IMR-90 (cell line): Measurements from ENCODE around the gene ZMYM1. TPM values are rescaled to one million over a fixed set of nuclear protein-coding genes. Genes with fewer than 3 reads are reported as not detected.

ENCODE experiments used
- ATAC-seq: fragments of 200-7000 bp; cut with Tn5 transposase; 2 replicates; pipeline ENCODE4 v1.9.1; 2020; ENCODE audit warnings: low read depth, mild to moderate bottlenecking, moderate library complexity
- BruUV-seq: library from RNA; stranded (reverse); fragments of 400-500 nt; replicated peaks from 2 replicates; lab custom pipeline; 2021; lab: Mats Ljungman, UMichigan
- CTCF ChIA-PET: fragments of 300-600 bp; formaldehyde crosslinking; extraction: SDS; loops from one replicate; lab custom pipeline; 2021; ENCODE audit warnings: antibody characterized with exemption; lab: Yijun Ruan, JAX
- POLR2A ChIA-PET: fragments of 300-600 bp; sonication (Branson Sonifier 250); formaldehyde crosslinking; loops from one replicate; lab custom pipeline; 2022; ENCODE audit warnings: antibody characterized with exemption; ENCODE audit not compliant: unreplicated experiment; lab: Charles Lee
- DNase-seq: peaks from one replicate; pipeline ENCODE4 v3.0.0; 2013
- H2AFZ ChIP-seq: replicated peaks from 2 replicates; pipeline ENCODE3; 2013; ENCODE audit warnings: low read length, mild to moderate bottlenecking; ENCODE audit not compliant: poor library complexity
- H2AK5ac ChIP-seq: 2 replicates; pipeline ENCODE4 v1.6.1; 2013; ENCODE audit warnings: low read depth, low read length, inconsistent platforms
- H2AK9ac ChIP-seq: replicated peaks from 2 replicates; pipeline ENCODE3; 2013; ENCODE audit warnings: mild to moderate bottlenecking, low read depth, low read length, moderate library complexity; ENCODE audit not compliant: poor library complexity
- H2BK120ac ChIP-seq: 2 replicates; pipeline ENCODE4 v1.6.1; 2013; ENCODE audit warnings: low read depth, low read length, inconsistent platforms
- H2BK15ac ChIP-seq: 3 replicates; pipeline ENCODE4 v1.6.1; 2013; ENCODE audit warnings: low read depth, low read length, inconsistent platforms
- H2BK20ac ChIP-seq: 2 replicates; pipeline ENCODE4 v1.6.1; 2013; ENCODE audit warnings: low read depth, mild to moderate bottlenecking, inconsistent platforms, low read length, moderate library complexity
- H2BK5ac ChIP-seq: 2 replicates; pipeline ENCODE4 v1.6.1; 2013; ENCODE audit warnings: mild to moderate bottlenecking, low read depth, low read length, inconsistent platforms; ENCODE audit not compliant: poor library complexity, severe bottlenecking
- H3K14ac ChIP-seq: replicated peaks from 2 replicates; pipeline ENCODE4 v1.6.1; 2013; ENCODE audit warnings: low read depth, low read length, inconsistent platforms
- H3K18ac ChIP-seq: 2 replicates; pipeline ENCODE4 v1.6.1; 2013; ENCODE audit warnings: low read depth, low read length, control low read depth
- H3K23ac ChIP-seq: 2 replicates; pipeline ENCODE4 v1.6.1; 2013; ENCODE audit warnings: low read depth, low read length, inconsistent platforms
- H3K27ac ChIP-seq: 2 replicates; pipeline ENCODE4 v1.5.1; 2013; ENCODE audit warnings: mild to moderate bottlenecking, control low read depth, low read length; ENCODE audit not compliant: insufficient read depth
- H3K27me3 ChIP-seq: 2 replicates; pipeline ENCODE4 v1.6.1; 2013; ENCODE audit warnings: low read length; ENCODE audit not compliant: control insufficient read depth, insufficient read depth
- H3K36me3 ChIP-seq: 2 replicates; pipeline ENCODE4 v1.6.1; 2013; ENCODE audit warnings: low read length, mixed read lengths; ENCODE audit not compliant: control insufficient read depth, insufficient read depth
- H3K4ac ChIP-seq: 2 replicates; pipeline ENCODE4 v1.6.1; 2013; ENCODE audit warnings: low read depth, low read length, inconsistent platforms
- H3K4me1 ChIP-seq: 2 replicates; pipeline ENCODE4 v1.6.1; 2013; ENCODE audit warnings: low read length, mixed read lengths; ENCODE audit not compliant: control insufficient read depth, insufficient read depth
- H3K4me2 ChIP-seq: 2 replicates; pipeline ENCODE4 v1.6.1; 2013; ENCODE audit warnings: low read depth, mild to moderate bottlenecking, control low read depth, low read length, moderate library complexity
- H3K4me3 ChIP-seq: 2 replicates; pipeline ENCODE4 v1.5.1; 2013; ENCODE audit warnings: low read depth, mild to moderate bottlenecking, control low read depth, low read length, moderate library complexity; ENCODE audit not compliant: insufficient read depth
- H3K56ac ChIP-seq: 2 replicates; pipeline ENCODE4 v1.6.1; 2013; ENCODE audit warnings: low read length, inconsistent platforms; ENCODE audit not compliant: insufficient read depth; ENCODE audit errors: extremely low read depth
- H3K79me1 ChIP-seq, 2 experiments: 2 replicates each; pipeline ENCODE4 v1.6.1; 2013; ENCODE audit warnings: low read length in 2 of 2, inconsistent platforms in 1 of 2, low read depth in 1 of 2
- H3K9ac ChIP-seq: 2 replicates; pipeline ENCODE4 v1.6.1; 2013; ENCODE audit warnings: low read depth, low read length, control low read depth
- H3K9me1 ChIP-seq: 2 replicates; pipeline ENCODE4 v1.6.1; 2013; ENCODE audit warnings: low read length, inconsistent platforms; ENCODE audit not compliant: insufficient read depth
- H3K9me3 ChIP-seq: 2 replicates; pipeline ENCODE4 v1.6.1; 2013; ENCODE audit warnings: low read length; ENCODE audit not compliant: control insufficient read depth, insufficient read depth
- H4K20me1 ChIP-seq: 2 replicates; pipeline ENCODE4 v1.6.1; 2013; ENCODE audit warnings: low read length, inconsistent platforms; ENCODE audit not compliant: insufficient read depth
- H4K5ac ChIP-seq: 2 replicates; pipeline ENCODE4 v1.6.1; 2013; ENCODE audit warnings: mild to moderate bottlenecking, low read depth, low read length, control low read depth
- H4K8ac ChIP-seq, 2 experiments: 2 replicates each; pipeline ENCODE4 v1.6.1; 2013; ENCODE audit warnings: low read depth in 2 of 2, low read length in 2 of 2, control low read depth in 1 of 2, inconsistent platforms in 1 of 2
- H4K91ac ChIP-seq: 2 replicates; pipeline ENCODE4 v1.6.1; 2013; ENCODE audit warnings: low read depth, low read length, inconsistent platforms; ENCODE audit not compliant: insufficient read depth
- BHLHE40 ChIP-seq: fragments of 150-350 bp; IDR thresholded peaks from 2 replicates; pipeline ENCODE4 v1.6.1; 2016; ENCODE audit warnings: mild to moderate bottlenecking, low read depth, low read length
- CEBPB ChIP-seq: IDR thresholded peaks from 2 replicates; pipeline ENCODE4 v1.6.1; 2012; ENCODE audit warnings: low read depth, low read length, improper control_type of control experiment
- CHD1 ChIP-seq: IDR thresholded peaks from 2 replicates; pipeline ENCODE4 v1.6.1; 2012; ENCODE audit warnings: low read depth, low read length, improper control_type of control experiment
- FOS ChIP-seq: fragments of 150-350 bp; IDR thresholded peaks from 2 replicates; pipeline ENCODE4 v1.6.1; 2016; ENCODE audit warnings: low read depth, low read length
- MAFK ChIP-seq: IDR thresholded peaks from 2 replicates; pipeline ENCODE4 v1.6.1; 2012; ENCODE audit warnings: low read depth, low read length, improper control_type of control experiment
- MAZ ChIP-seq: IDR thresholded peaks from 2 replicates; pipeline ENCODE4 v1.6.1; 2012; ENCODE audit warnings: low read depth, mild to moderate bottlenecking, low read length, improper control_type of control experiment, moderate library complexity, borderline replicate concordance
- MXI1 ChIP-seq: IDR thresholded peaks from 2 replicates; pipeline ENCODE4 v1.6.1; 2012; ENCODE audit warnings: low read depth, mild to moderate bottlenecking, low read length, moderate library complexity, borderline replicate concordance
- NFE2L2 ChIP-seq: fragments of 150-350 bp; IDR thresholded peaks from 2 replicates; pipeline ENCODE4 v1.6.1; 2016; ENCODE audit warnings: low read depth, mild to moderate bottlenecking, low read length
- POLR2A ChIP-seq: IDR thresholded peaks from 2 replicates; pipeline ENCODE4 v1.6.1; 2012; ENCODE audit warnings: mild to moderate bottlenecking, low read depth, low read length
- RAD21 ChIP-seq: IDR thresholded peaks from 2 replicates; pipeline ENCODE4 v1.6.1; 2012; ENCODE audit warnings: low read length, improper control_type of control experiment
- RCOR1 ChIP-seq: IDR thresholded peaks from 2 replicates; pipeline ENCODE4 v1.6.1; 2012; ENCODE audit warnings: mild to moderate bottlenecking, low read length, improper control_type of control experiment; ENCODE audit not compliant: insufficient replicate concordance
- RFX5 ChIP-seq: IDR thresholded peaks from 2 replicates; pipeline ENCODE4 v1.8.0; 2012; ENCODE audit warnings: low read depth, mild to moderate bottlenecking, low read length, moderate library complexity
- SMC3 ChIP-seq: fragments of 150-350 bp; IDR thresholded peaks from 2 replicates; pipeline ENCODE4 v1.6.1; 2016; ENCODE audit warnings: low read depth, mild to moderate bottlenecking, antibody characterized with exemption, low read length, moderate library complexity
- WGBS, 2 experiments: methylation state at CpG; one replicate each; pipeline versions ENCODE4 v1.1.5 to v1.1.7; 2013; ENCODE audit warnings: missing lambda C conversion rate in 2 of 2; ENCODE audit not compliant: insufficient read length in 1 of 2; ENCODE audit errors: extremely low coverage in 2 of 2; 5-methylcytosine and 5-hydroxymethylcytosine counted together
- dilution Hi-C: fragments of 300-500 bp; cut with HindIII; formaldehyde crosslinking; loops from one replicate; pipeline ENCODE4 v1.14.3; 2018; ENCODE audit warnings: low sequenced_read_pairs; ENCODE audit not compliant: unreplicated experiment
- in situ Hi-C: fragments of 300-500 bp; cut with MboI; formaldehyde crosslinking; loops from 3 replicates; pipeline ENCODE4 v1.14.3; 2019; ENCODE audit warnings: low sequenced_read_pairs, inconsistent platforms, mixed read lengths
- intact Hi-C: fragments of 100-400 bp; cut with micrococcal nuclease; formaldehyde crosslinking; loops from 2 replicates; pipeline ENCODE4 v1.10.0; 2022
- polyA plus RNA-seq, 3 experiments: library from polyadenylated mRNA; depleted of rRNA; stranded (reverse); fragments of >200 nt; gene quantifications; 2 replicates each; pipeline ENCODE4 v1.2.3, GENCODE V29; 2012; ENCODE audit warnings: low replicate concordance in 1 of 3
- total RNA-seq: library from RNA; depleted of rRNA; stranded (reverse); fragments of >200 nt; gene quantifications from 2 replicates; pipeline ENCODE4 v1.2.3, GENCODE V29; 2012
- TF ChIP-seq, protein P1 (sequence below): conservative IDR thresholded peaks from 2 replicates; pipeline ENCODE4 v1.5.1; 2012; ENCODE audit warnings: mild to moderate bottlenecking, low read depth, low read length, improper control_type of control experiment
- TF ChIP-seq, protein P2 (sequence below): fragments of 150-350 bp; IDR thresholded peaks from 2 replicates; pipeline ENCODE4 v1.6.1; 2016; ENCODE audit warnings: low read depth, mild to moderate bottlenecking, low read length, moderate library complexity, borderline replicate concordance
- TF ChIP-seq, protein P3 (sequence below): fragments of 150-350 bp; IDR thresholded peaks from 2 replicates; pipeline ENCODE4 v1.6.1; 2017; ENCODE audit warnings: mild to moderate bottlenecking, antibody characterized with exemption, low read length, low read depth

The ZMYM1 gene
- total and polyA plus RNA-seq, 2 of the 4 experiments (the other 2 are of a cell fraction), result 7.2 to 33.9 TPM

DNA sequence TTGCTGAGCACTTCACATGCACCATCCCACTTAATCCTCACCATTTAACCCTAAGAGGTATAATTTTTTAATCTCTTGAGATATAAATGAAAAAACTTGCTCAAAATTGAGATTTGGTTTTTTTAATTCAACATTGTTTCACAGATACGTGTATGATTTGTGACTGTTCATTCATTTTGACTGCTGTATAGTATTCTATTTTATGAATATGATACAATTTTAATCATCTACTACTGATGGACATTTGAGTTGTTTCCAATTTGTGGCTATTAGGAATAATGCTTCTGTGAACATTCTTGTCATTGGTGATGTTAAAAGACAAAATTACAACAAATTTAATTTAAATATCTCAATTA is 46.8 kb upstream of the ZMYM1 start:
- intact Hi-C loops (loop anchor here (5.0 kb wide), 1 partner anchor 145 kb away; no protein-coding TSS in a partner anchor), in situ Hi-C loops (no loop called here), dilution Hi-C loops (no loop called here)
- DNase-seq (no peak), ATAC-seq (no peak)
- Histone ChIP-seq H3K56ac (no peak overlapping the region), H3K9me3 (no peaks in the 10 kb centered on the region), H3K4me2 (0 out of 2 replicates have a peak overlapping the region, but pooled peaks have one; percentile 16), H3K23ac (no peak overlapping the region), H3K4ac (peak overlapping the region; percentile 58; the same call in 1 of the 2 replicates), H4K5ac (peak overlapping the region; percentile 80), H2BK5ac (no peak overlapping the region), H2AFZ (peak overlapping the region; percentile 85), H2BK20ac (no peak overlapping the region), H3K9ac (no peak overlapping the region), H2AK9ac (no peak overlapping the region), H2AK5ac (peak overlapping the region; percentile 3; the same call in 1 of the 2 replicates), H3K79me1 (peaks cover 11 to 14% of the 10 kb centered on the region in 2 experiments; a peak in 3 of 4 replicates), H3K18ac (no peak overlapping the region), H3K4me1 (peaks cover 4% of the 10 kb centered on the region), H3K9me1 (no peaks in the 10 kb centered on the region; the same call in 1 of the 2 replicates), H3K14ac (peak overlapping the region; percentile 50; the same call in 1 of the 2 replicates), H4K8ac (peak overlapping the region; percentile 56 to 95; a peak in 3 of 4 replicates), H3K27me3 (no peaks in the 10 kb centered on the region), H4K91ac (peak overlapping the region; percentile 20; the same call in 1 of the 2 replicates), H2BK120ac (0 out of 2 replicates have a peak overlapping the region, but pooled peaks have one; percentile 57), H2BK15ac (no peak overlapping the region), H3K36me3 (peaks cover 4% of the 10 kb centered on the region), H3K27ac (no peak overlapping the region), H3K4me3 (peak overlapping the region; percentile 58; the same call in 1 of the 2 replicates), H4K20me1 (peaks cover 4% of the 10 kb centered on the region)
- no CpG with 5 or more reads among the region's 1 CpG for WGBS, 2 experiments
- TF ChIP-seq, protein P1, sequence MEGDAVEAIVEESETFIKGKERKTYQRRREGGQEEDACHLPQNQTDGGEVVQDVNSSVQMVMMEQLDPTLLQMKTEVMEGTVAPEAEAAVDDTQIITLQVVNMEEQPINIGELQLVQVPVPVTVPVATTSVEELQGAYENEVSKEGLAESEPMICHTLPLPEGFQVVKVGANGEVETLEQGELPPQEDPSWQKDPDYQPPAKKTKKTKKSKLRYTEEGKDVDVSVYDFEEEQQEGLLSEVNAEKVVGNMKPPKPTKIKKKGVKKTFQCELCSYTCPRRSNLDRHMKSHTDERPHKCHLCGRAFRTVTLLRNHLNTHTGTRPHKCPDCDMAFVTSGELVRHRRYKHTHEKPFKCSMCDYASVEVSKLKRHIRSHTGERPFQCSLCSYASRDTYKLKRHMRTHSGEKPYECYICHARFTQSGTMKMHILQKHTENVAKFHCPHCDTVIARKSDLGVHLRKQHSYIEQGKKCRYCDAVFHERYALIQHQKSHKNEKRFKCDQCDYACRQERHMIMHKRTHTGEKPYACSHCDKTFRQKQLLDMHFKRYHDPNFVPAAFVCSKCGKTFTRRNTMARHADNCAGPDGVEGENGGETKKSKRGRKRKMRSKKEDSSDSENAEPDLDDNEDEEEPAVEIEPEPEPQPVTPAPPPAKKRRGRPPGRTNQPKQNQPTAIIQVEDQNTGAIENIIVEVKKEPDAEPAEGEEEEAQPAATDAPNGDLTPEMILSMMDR, result no peak
- TF ChIP-seq POLR2A, result no peak
- no peak for TF ChIP-seq CHD1
- no peak for TF ChIP-seq NFE2L2
- TF ChIP-seq, protein P2, sequence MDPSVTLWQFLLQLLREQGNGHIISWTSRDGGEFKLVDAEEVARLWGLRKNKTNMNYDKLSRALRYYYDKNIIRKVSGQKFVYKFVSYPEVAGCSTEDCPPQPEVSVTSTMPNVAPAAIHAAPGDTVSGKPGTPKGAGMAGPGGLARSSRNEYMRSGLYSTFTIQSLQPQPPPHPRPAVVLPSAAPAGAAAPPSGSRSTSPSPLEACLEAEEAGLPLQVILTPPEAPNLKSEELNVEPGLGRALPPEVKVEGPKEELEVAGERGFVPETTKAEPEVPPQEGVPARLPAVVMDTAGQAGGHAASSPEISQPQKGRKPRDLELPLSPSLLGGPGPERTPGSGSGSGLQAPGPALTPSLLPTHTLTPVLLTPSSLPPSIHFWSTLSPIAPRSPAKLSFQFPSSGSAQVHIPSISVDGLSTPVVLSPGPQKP, result no peak
- TF ChIP-seq RCOR1, result no peak
- TF ChIP-seq MXI1, result no peak
- TF ChIP-seq MAZ, result no peak
- no peak for TF ChIP-seq RFX5
- no peak for TF ChIP-seq RAD21
- TF ChIP-seq, protein P3, sequence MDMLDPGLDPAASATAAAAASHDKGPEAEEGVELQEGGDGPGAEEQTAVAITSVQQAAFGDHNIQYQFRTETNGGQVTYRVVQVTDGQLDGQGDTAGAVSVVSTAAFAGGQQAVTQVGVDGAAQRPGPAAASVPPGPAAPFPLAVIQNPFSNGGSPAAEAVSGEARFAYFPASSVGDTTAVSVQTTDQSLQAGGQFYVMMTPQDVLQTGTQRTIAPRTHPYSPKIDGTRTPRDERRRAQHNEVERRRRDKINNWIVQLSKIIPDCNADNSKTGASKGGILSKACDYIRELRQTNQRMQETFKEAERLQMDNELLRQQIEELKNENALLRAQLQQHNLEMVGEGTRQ, result no peak
- TF ChIP-seq FOS, result no peak
- TF ChIP-seq SMC3, result no peak
- no peak for TF ChIP-seq MAFK
- TF ChIP-seq BHLHE40, result no peak
- no peak for TF ChIP-seq CEBPB
- ChIA-PET POLR2A (interaction anchor here (1.1 kb wide), 1 partner anchor 16 kb away, joined by 3 read pairs; no protein-coding TSS in a partner anchor), CTCF (interaction anchor here (0.6 kb wide), 1 partner anchor 13 kb away, joined by 3 read pairs; no protein-coding TSS in a partner anchor)
- no TSS peak for BruUV-seq
